GM21447 (cell line): ENCODE data around the gene ZNF772.

Experiments
- ATAC-seq: cut with Tn5 transposase; IDR thresholded peaks from one replicate; pipeline ENCODE4 v1.9.1; 2021; ENCODE audit not compliant: unreplicated experiment

The ZNF772 gene

DNA sequence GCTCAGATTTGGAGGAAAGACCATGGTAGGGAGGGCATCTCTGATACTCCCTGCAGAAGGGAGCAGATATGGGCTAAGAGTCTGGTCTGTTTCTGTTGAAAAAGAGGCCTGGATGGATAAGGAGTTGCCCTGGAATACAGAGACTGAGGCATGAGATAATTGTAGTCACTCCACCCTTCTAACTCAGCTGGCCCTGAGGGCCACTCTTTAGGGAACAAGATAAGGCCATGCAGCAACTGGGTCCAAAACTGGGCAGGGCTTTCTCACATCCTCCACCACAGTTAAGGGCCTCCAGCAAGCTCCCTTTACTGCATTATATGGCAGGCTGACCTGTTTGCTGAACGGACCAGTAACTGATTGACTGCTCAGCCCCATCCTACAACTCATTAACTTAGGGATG is 40.9 kb downstream of the ZNF772 start:
- no peak for ATAC-seq

DNA sequence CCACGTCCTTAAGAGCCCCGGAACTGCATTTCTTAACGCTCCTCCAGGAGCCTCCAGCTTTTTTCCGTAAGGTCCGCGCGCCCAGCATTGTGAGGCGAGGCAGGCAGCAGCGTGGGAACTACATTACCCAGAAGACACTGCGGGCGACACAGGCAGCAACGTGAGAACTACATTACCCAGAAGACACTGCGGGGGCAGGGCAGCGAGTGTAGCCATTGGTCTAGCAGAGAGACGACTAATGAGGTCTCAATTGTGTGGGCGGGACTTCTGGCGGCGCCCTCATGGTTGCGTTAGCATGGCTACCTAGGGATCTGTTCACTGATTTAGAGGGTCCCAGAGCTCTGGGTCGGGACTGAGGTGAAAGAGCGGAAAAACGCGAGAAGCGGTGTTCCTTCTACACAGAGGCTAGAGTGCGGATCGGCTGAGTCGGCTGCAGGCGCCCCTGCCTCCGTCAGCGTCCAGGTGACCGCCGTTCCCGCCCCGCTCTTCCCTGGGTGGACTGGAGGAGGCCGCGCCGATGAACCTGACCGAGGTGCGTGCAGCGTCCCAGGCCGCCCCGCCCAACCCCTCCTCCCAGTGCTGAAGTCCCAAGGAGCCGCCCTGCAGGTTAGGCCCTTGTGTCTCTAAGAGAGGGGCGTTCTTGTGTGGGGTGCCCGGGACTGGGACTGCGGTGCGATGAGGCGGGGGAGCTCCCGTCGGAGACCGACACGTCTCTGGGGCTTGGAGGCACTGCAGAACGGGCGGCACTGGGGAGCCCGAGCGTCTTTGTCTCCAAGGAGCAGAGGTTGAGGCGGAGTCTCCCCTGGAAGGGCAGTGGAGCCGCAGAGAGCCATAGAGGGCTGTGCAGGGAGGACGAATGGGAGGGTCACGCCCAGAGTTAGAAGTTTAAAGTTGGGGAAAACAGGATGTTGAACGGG is 42.0 kb downstream of the ZNF772 start, which contains the start of gene ZNF749:
ZNF749 (plus strand) TSS at position 264 of the 917 bp plus-strand sequence; CDS start at position 518, 254 bp downstream.
- peak; percentile 92 for ATAC-seq

DNA sequence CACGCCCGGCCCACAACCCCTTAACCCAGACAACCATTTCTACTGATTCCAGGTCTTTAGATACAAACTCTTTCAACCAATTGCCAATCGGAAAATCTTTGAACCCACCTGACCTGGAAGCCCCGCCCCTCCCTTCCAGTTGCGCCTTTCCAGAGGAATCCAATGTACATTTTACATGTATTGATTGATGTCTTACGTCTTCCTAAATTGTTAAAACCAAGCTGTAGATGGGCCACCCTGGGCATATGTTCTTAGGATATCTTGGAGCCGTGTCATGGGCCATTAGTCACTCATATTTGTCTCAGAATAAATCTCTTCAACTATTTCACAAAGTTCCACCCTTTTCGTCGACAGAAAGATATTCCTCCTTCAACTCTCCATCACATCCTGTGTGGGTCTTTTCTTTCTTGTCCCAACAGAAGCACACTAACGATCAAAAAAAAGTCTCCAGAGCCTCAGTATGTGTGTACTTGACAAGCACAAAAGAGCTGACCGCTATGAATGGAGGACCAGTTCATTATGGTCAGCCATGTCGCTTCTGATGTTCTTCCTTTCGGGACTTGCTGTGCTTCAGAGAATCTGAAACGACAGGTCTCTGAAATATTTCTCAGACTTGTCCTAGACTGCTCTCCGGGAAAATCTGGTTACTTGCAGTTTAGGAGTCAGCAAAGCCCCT is 42.8 kb downstream of the ZNF772 start:
- peak; percentile 11 for ATAC-seq

DNA sequence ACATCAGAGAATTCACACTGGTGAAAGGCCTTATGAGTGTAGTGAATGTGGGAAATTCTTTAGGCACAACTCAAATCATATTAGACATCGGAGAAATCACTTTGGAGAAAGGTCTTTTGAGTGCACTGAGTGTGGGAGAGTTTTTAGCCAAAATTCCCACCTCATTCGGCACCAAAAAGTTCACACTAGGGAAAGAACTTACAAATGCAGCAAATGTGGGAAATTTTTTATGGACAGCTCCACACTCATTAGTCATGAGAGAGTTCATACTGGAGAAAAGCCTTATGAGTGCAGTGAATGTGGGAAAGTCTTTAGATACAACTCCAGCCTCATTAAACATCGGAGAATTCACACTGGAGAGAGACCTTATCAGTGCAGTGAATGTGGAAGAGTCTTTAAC is 56.3 kb downstream of the ZNF772 start:
- no peak for ATAC-seq

DNA sequence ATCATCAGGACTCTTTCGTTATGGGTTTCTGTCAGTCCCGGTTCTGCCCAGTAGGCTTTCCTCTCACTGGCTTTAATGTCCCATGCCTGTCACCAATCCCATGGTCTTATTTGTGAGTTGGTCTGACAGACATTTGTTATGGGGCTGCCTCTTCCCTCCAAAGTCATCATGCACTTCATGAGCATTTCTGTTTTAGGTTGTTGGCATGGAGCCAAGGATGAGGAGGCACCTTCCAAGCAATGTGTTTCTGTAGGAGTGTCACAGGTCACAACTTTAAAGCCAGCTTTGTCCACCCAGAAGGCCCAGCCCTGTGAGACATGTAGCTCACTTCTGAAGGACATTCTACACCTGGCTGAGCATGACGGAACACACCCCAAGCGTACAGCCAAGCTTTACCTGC is 57.9 kb downstream of the ZNF772 start:
- no peak for ATAC-seq
